ENCODE measurements around the gene FTCD. TPM values are rescaled to one million over a fixed set of nuclear protein-coding genes. Genes with fewer than 3 reads are reported as not detected.

The FTCD gene
- total RNA-seq, 2 experiments from 2014 or later: 0.52 to 0.85 TPM

DNA sequence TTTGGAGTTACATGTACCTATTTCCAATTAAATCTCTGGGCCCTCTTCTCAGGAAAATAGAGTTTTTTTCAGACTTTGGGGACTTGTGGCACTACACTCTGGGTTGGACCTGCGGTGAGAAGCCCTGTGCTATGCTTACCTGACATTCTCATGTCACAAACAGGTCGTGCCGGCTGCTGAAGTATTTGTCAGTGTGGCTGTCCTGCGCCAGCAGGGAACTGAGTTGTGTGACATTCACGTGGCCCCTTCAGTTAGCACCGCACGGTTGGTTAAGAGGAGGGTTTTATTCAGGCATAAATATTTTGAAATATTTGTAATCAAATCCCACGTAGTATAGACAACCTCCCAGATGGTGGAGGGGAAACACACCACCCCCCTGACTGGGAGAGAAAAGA lies 63.8 kb downstream of the FTCD start:
- intact Hi-C loops (cut with micrococcal nuclease): no loop called here
- no peaks in the 10 kb centered on the region for H3K27me3 Mint-ChIP-seq
- ChIA-PET POLR2A (no interaction called here), CTCF (no interaction called here)
- peaks cover 26% of the 10 kb centered on the region for H3K9me3 Mint-ChIP-seq
- TF ChIP-seq, protein P1, sequence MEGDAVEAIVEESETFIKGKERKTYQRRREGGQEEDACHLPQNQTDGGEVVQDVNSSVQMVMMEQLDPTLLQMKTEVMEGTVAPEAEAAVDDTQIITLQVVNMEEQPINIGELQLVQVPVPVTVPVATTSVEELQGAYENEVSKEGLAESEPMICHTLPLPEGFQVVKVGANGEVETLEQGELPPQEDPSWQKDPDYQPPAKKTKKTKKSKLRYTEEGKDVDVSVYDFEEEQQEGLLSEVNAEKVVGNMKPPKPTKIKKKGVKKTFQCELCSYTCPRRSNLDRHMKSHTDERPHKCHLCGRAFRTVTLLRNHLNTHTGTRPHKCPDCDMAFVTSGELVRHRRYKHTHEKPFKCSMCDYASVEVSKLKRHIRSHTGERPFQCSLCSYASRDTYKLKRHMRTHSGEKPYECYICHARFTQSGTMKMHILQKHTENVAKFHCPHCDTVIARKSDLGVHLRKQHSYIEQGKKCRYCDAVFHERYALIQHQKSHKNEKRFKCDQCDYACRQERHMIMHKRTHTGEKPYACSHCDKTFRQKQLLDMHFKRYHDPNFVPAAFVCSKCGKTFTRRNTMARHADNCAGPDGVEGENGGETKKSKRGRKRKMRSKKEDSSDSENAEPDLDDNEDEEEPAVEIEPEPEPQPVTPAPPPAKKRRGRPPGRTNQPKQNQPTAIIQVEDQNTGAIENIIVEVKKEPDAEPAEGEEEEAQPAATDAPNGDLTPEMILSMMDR (IDR thresholded peaks at IDR 0.05): no peak
- H3K4me1 Mint-ChIP-seq (ENCODE audit: low read depth): peaks cover 3% of the 10 kb centered on the region
- DNase-seq (no peak), ATAC-seq (no peak)
- no peaks in the 10 kb centered on the region for H3K36me3 Mint-ChIP-seq (ENCODE audit: low read depth)
- no peak overlapping the region for H3K27ac Mint-ChIP-seq
- no peak overlapping the region for H3K4me3 Mint-ChIP-seq

DNA sequence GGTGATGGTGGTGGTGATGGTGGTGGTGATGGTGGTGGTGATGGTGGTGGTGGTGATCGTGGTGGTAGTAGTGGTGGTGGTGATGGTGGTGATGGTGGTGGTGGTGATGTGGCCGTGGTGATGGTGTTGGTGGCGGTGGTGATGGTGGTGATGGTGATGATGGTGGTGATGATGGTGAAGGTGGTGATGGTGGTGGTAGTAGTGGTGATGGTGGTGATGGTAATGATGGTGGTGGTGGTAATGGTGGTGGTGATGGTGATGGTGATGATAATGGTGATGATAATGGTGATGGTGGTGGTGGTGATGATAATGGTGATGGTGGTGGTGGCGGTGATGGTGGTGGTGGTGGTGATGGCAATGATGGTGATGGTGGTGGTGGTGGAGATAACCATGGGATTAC lies 64.3 kb downstream of the FTCD start:
- POLR2A ChIA-PET: no interaction called here
- no peaks in the 10 kb centered on the region for H3K27me3 Mint-ChIP-seq
- no peaks in the 10 kb centered on the region for H3K36me3 Mint-ChIP-seq (ENCODE audit: low read depth)
- TF ChIP-seq, protein P1 (IDR thresholded peaks at IDR 0.05): no peak
- intact Hi-C loops (cut with micrococcal nuclease): no loop called here
- no peak overlapping the region for H3K4me3 Mint-ChIP-seq
- H3K4me1 Mint-ChIP-seq (ENCODE audit: low read depth): peaks cover 3% of the 10 kb centered on the region
- ATAC-seq (no peak), DNase-seq (no peak)
- peaks cover 26% of the 10 kb centered on the region for H3K9me3 Mint-ChIP-seq
- CTCF ChIA-PET: no interaction called here
- H3K27ac Mint-ChIP-seq: no peak overlapping the region

DNA sequence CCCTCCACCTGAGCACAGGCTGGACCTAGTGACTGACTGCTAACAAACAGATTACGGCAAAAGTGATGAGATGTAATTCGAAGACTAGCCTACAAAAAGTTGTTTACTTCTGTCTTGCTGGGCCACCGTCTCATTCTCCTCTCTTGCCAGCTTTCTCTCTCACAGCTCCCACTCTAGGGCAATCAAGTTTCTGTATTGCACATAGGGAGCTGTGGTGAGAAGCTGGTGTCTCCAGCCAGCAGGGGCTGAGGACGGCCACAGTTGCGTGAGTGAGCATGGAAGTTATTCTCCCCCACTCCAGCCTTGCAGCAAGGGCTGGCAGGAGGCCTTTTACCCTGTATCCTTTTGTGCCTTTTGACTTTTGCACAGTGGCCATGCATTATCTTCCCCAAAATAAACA lies 66.1 kb downstream of the FTCD start:
- H3K9me3 Mint-ChIP-seq: peaks cover 26% of the 10 kb centered on the region
- CTCF ChIA-PET: no interaction called here
- H3K27ac Mint-ChIP-seq: no peak overlapping the region
- no peak for DNase-seq
- no peaks in the 10 kb centered on the region for H3K36me3 Mint-ChIP-seq (ENCODE audit: low read depth)
- POLR2A ChIA-PET: no interaction called here
- no peak overlapping the region for H3K4me3 Mint-ChIP-seq
- intact Hi-C loops (cut with micrococcal nuclease): no loop called here
- TF ChIP-seq, protein P1 (IDR thresholded peaks at IDR 0.05): no peak
- H3K4me1 Mint-ChIP-seq (ENCODE audit: low read depth): peaks cover under 1% of the 10 kb centered on the region
- ATAC-seq: no peak
- no peaks in the 10 kb centered on the region for H3K27me3 Mint-ChIP-seq

DNA sequence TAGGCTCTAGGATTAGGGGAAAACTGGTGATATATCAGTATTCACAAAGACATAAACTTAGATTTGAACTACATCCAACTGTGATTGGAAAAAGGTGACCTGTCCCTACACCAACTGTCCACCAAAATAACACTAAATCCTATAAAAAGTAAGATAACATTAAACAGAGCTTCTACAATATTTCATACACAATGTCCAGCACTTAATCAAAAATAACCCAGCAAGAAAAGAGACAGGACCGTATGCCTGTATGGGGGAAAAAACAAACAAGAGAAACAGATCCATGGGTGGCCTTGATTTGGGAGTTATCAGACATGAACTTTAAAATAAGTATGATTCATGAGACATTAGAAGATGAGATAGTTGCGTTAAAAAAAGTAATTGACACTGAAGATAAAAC lies 67.2 kb downstream of the FTCD start:
- Mint-ChIP-seq H3K4me1 (ENCODE audit: low read depth) (no peaks in the 10 kb centered on the region), H3K27ac (no peak overlapping the region), H3K4me3 (no peak overlapping the region), H3K9me3 (peaks cover 26% of the 10 kb centered on the region), H3K36me3 (ENCODE audit: low read depth) (no peaks in the 10 kb centered on the region), H3K27me3 (no peaks in the 10 kb centered on the region)
- intact Hi-C loops (cut with micrococcal nuclease): no loop called here
- POLR2A ChIA-PET: no interaction called here
- no peak for DNase-seq
- CTCF ChIA-PET: interaction anchor here (1.0 kb wide), 1 partner anchor 115 kb away, joined by 3 read pairs; no protein-coding TSS in a partner anchor
- ATAC-seq: no peak
- TF ChIP-seq, protein P1 (IDR thresholded peaks at IDR 0.05): no peak

DNA sequence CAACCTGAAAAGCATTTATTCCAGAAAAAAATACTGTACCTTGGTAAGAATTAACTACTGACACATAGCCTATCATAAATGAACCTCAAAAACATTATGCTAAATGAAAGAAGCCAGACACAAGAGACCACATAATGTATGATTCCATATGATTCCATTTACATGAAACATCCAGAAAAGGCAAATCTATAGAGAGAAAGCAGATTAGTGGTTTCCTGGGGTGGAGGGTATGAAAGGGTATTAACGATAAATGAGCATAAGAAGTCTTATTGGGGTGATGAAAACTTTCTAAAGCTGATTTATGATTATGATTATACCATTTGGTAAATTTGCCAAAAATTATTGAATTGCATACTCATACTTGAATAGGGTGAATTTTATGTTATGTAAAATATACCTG lies 67.7 kb downstream of the FTCD start:
- ChIA-PET POLR2A (interaction anchor here (0.6 kb wide), 1 partner anchor 16 kb away, joined by 3 read pairs; no protein-coding TSS in a partner anchor), CTCF (interaction anchor here (1.0 kb wide), 1 partner anchor 114 kb away, joined by 3 read pairs; no protein-coding TSS in a partner anchor)
- H3K27ac Mint-ChIP-seq: no peak overlapping the region
- no peaks in the 10 kb centered on the region for H3K27me3 Mint-ChIP-seq
- DNase-seq (no peak), ATAC-seq (no peak)
- no peaks in the 10 kb centered on the region for H3K4me1 Mint-ChIP-seq (ENCODE audit: low read depth)
- H3K36me3 Mint-ChIP-seq (ENCODE audit: low read depth): no peaks in the 10 kb centered on the region
- intact Hi-C loops (cut with micrococcal nuclease): no loop called here
- peaks cover 26% of the 10 kb centered on the region for H3K9me3 Mint-ChIP-seq
- TF ChIP-seq, protein P1 (IDR thresholded peaks at IDR 0.05): no peak
- H3K4me3 Mint-ChIP-seq: no peak overlapping the region

Other genes starting within 250 kb of the FTCD start
- gene COL6A1, start 173.8 kb downstream of the FTCD start, total RNA-seq: 1 to 10 TPM; 4.1 to 5.2 TPM
- 10 to 100 TPM; 25.0 to 25.3 TPM for gene COL6A2, start 57.5 kb downstream of the FTCD start, total RNA-seq
- gene SPATC1L, start 28.9 kb upstream of the FTCD start, total RNA-seq: 10 to 100 TPM; 23.2 to 24.2 TPM
- gene LSS, start 73.2 kb upstream of the FTCD start, total RNA-seq: 10 to 100 TPM; 20.3 to 20.4 TPM
- 100 to 1,000 TPM; 108 to 112 TPM for gene MCM3AP, start 130.0 kb upstream of the FTCD start, total RNA-seq
- 10 to 100 TPM; 14.9 to 16.2 TPM for gene YBEY, start 130.8 kb upstream of the FTCD start, total RNA-seq
- gene C21orf58, start 168.3 kb upstream of the FTCD start, total RNA-seq: 10 to 100 TPM; 23.9 to 25.2 TPM
- gene PCNT, start 168.6 kb upstream of the FTCD start, total RNA-seq: 10 to 100 TPM; 46.2 to 46.6 TPM

All from activated CD8-positive, alpha-beta T cell treated with anti-CD3 and anti-CD28 coated beads for 36 hours (primary cell).